Heart right ventricle (tissue), 16 donors: ENCODE results near the gene SHANK1. TPM values are rescaled to one million over a fixed set of nuclear protein-coding genes. Genes with fewer than 3 reads are reported as not detected.

ENCODE experiments used
- ATAC-seq, 8 donors: fragments of 200-7000 bp; cut with Tn5 transposase; one replicate each; pipeline ENCODE4 v1.9.1; 2020; ENCODE audit warnings: mild to moderate bottlenecking in 8 of 8, moderate library complexity in 8 of 8, moderate number of reproducible peaks in 1 of 8
- DNase-seq, 2 donors: peaks; one replicate each; pipeline ENCODE4 v3.0.0-alpha.2; 2020
- H3K27ac ChIP-seq, 10 donors: fragments of 200-600 bp; sonication (generic) in 2 of 10; one replicate each; pipeline versions ENCODE4 v1.5.0 to v1.8.0; 2020 to 2022; ENCODE audit warnings: mild to moderate bottlenecking in 3 of 10
- H3K27me3 ChIP-seq, 7 donors: fragments of 200-600 bp; one replicate each; pipeline ENCODE4 v1.8.0; 2021 to 2022; ENCODE audit warnings: mild to moderate bottlenecking in 2 of 7
- H3K36me3 ChIP-seq, 9 donors: fragments of 200-600 bp; sonication (generic) in 1 of 9; one replicate each; pipeline versions ENCODE4 v1.5.0 to v1.8.0; 2020 to 2022; ENCODE audit warnings: mild to moderate bottlenecking in 2 of 9
- H3K4me1 ChIP-seq, 9 donors: fragments of 200-600 bp; sonication (generic) in 1 of 9; one replicate each; pipeline versions ENCODE4 v1.5.0 to v1.8.0; 2020 to 2022; ENCODE audit warnings: mild to moderate bottlenecking in 4 of 9
- H3K4me3 ChIP-seq, 10 donors: fragments of 200-600 bp; sonication (generic) in 2 of 10; one replicate each; pipeline versions ENCODE4 v1.5.0 to v1.8.0; 2020 to 2022; ENCODE audit warnings: mild to moderate bottlenecking in 7 of 10, moderate library complexity in 2 of 10
- H3K9me3 ChIP-seq, 11 donors: fragments of 200-600 bp in 10 of 11; sonication (generic) in 2 of 11; one replicate each; pipeline versions ENCODE4 v1.5.0 to v1.8.0; 2013 to 2022; ENCODE audit warnings: mild to moderate bottlenecking in 2 of 11, control low read depth in 1 of 11, moderate library complexity in 1 of 11
- WGBS, 2 donors: extraction: QIAGEN DNeasy Blood & Tissue Kit; methylation state at CpG; one replicate each; pipeline ENCODE4 v1.1.7; 2013; ENCODE audit warnings: inconsistent platforms in 1 of 2; 5-methylcytosine and 5-hydroxymethylcytosine counted together
- intact Hi-C, 10 donors: fragments of 100-400 bp; cut with DNase I; formaldehyde crosslinking; loops; one replicate each; pipeline versions ENCODE4 v1.11.1 to v1.14.2; 2022
- polyA plus RNA-seq, 2 donors: library from polyadenylated mRNA; stranded (reverse); fragments of 200-250 nt; gene quantifications; one replicate each; pipeline ENCODE4 v1.2.3, GENCODE V29; 2013
- total RNA-seq, 10 donors: library from RNA; stranded (reverse); fragmentation: NEBNext Ultra II Directional in 3 of 10; extraction: Animal tissue kit (Norgen Biotek cat#: 25700) in 3 of 10; gene quantifications; one replicate each; pipeline versions ENCODE4 v1.2.1 to v1.2.4, GENCODE V29; 2021 to 2023
- TF ChIP-seq, protein P1 (sequence below), 9 donors: fragments of 200-600 bp; sonication (generic) in 2 of 9; IDR thresholded peaks; one replicate each; pipeline versions ENCODE4 v1.5.0 to v1.8.0; 2021 to 2022; ENCODE audit warnings: antibody characterized with exemption in 9 of 9, mild to moderate bottlenecking in 5 of 9, moderate library complexity in 1 of 9
- donor health status: Arrhythmogenic right ventricular cardiomyopathy.
- donor health status: ischemic (EF 13 %, LVEDD 7.1; RV severe dilation, severe dysfunction).
- donor health status: healthy with polysubstance abuse.
- donor health status: DM: no; HTN: yes; CAD: no.
- donor health status: DM: no; HTN: no; CAD: no.
- donor health status: ischemic (EF 25% LVEDD 6.9; RV normal size, moderate dysfunction).
- donor health status: ischemic (EF 25% LVEDD 5.7; RV mildly dilated, moderate dysfunction).
- donor health status: healthy.
- donor health status: DM: yes; HTN: yes; CAD: no.
- donor health status: Ischemic cardiomyopathy.
- donor health status: ischemic (EF 35%, LVEDD 5.7; RV mildly dilated, moderate dysfunction).
- donor health status: nonischemic (EF 11% LVEDD 7.7; RV severe dilation, severe dysfunction).
- donor health status: DM: yes; HTN: yes; CAD: no.
- donor health status: PGD.
- donor health status: ischemic (EF 29% LVEDD 5.4; RV normal size, mild dysfunction).
- donor health status: nonischemic (EF 23%, LVEDD 6.1; RV moderate dilation, normal function).

The SHANK1 gene
- total and polyA plus RNA-seq, 12 donors: 0.07 to 1.5 (median 0.37) TPM; not detected in 1

DNA sequence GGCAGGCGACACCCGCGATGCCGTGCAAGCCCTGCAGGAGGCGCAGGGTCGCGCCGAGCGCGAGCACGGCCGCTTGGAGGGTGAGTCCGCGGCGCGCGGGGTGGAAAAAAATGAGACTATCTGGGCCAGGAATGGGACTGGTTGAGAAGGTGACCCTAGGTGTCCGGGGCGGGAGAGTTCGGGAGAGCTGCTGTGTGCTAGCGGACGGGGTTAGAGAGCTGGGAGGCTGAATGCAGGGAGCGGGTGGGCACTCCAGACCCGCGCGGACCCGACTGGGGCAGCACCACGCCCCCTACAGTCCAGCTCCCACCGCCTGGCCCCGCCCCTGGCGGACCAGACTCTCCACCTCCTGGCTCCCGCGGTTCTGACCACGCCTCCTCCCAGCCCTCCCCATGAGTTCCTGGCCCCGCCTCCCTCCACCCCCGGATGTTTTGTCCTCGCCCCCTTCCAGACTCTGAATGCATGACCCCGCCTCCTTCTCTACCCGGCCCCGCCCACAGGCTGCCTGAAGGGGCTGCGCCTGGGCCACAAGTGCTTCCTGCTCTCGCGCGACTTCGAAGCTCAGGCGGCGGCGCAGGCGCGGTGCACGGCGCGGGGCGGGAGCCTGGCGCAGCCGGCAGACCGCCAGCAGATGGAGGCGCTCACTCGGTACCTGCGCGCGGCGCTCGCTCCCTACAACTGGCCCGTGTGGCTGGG lies 5.1 kb upstream of the SHANK1 start:
- H3K4me3 ChIP-seq: peak overlapping the region; percentile 50 to 64 (median 60)
- TF ChIP-seq, protein P1, sequence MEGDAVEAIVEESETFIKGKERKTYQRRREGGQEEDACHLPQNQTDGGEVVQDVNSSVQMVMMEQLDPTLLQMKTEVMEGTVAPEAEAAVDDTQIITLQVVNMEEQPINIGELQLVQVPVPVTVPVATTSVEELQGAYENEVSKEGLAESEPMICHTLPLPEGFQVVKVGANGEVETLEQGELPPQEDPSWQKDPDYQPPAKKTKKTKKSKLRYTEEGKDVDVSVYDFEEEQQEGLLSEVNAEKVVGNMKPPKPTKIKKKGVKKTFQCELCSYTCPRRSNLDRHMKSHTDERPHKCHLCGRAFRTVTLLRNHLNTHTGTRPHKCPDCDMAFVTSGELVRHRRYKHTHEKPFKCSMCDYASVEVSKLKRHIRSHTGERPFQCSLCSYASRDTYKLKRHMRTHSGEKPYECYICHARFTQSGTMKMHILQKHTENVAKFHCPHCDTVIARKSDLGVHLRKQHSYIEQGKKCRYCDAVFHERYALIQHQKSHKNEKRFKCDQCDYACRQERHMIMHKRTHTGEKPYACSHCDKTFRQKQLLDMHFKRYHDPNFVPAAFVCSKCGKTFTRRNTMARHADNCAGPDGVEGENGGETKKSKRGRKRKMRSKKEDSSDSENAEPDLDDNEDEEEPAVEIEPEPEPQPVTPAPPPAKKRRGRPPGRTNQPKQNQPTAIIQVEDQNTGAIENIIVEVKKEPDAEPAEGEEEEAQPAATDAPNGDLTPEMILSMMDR (IDR thresholded peaks at IDR 0.05): peak; percentile 56 to 81 (median 74)
- no peaks in the 10 kb centered on the region for H3K9me3 ChIP-seq
- H3K27me3 ChIP-seq: peaks cover 0 to 85% (median 62%) of the 10 kb centered on the region in 7 donors
- DNase-seq (peak; percentile 98), ATAC-seq (peak; percentile 92 to 97 (median 95))
- peak overlapping the region in 9 of 10 donors; percentile 52 to 79 (median 70) for H3K27ac ChIP-seq
- peaks cover 0 to 31% (median 19%) of the 10 kb centered on the region in 9 donors for H3K4me1 ChIP-seq
- no peaks in the 10 kb centered on the region for H3K36me3 ChIP-seq
- intact Hi-C loops: no loop called here
- 1% methylated on average over 59 to 65 of the region's 65 CpGs for WGBS, 2 donors

- Histone ChIP-seq H3K27ac (peak overlapping the region in 9 of 10 donors; percentile 49 to 79 (median 75)), H3K9me3 (no peaks in the 10 kb centered on the region), H3K4me3 (peak overlapping the region in 9 of 10 donors; percentile 58 to 64 (median 60)), H3K27me3 (peaks cover 0 to 90% (median 66%) of the 10 kb centered on the region in 7 donors), H3K36me3 (no peaks in the 10 kb centered on the region), H3K4me1 (peaks cover 0 to 34% (median 22%) of the 10 kb centered on the region in 9 donors)
- no peak for ATAC-seq
- TF ChIP-seq, protein P1 (IDR thresholded peaks at IDR 0.05): no peak
- intact Hi-C loops: no loop called here
- no peak for DNase-seq
- 4 to 5% methylated on average over 31 of the region's 31 CpGs for WGBS, 2 donors
Measured at GRCh38 chr19:50723735-50724521, 4.3 kb upstream of the SHANK1 start.

- WGBS, 2 donors: 11 to 17% methylated on average over 15 of the region's 15 CpGs
- intact Hi-C loops: no loop called here
- peaks cover 0 to 93% (median 71%) of the 10 kb centered on the region in 7 donors for H3K27me3 ChIP-seq
- DNase-seq: peak; percentile 68 to 79
- peaks cover 3 to 40% (median 24%) of the 10 kb centered on the region in 9 donors for H3K4me1 ChIP-seq
- peak in 6 of 8 donors; percentile 7 to 45 (median 25) for ATAC-seq
- peak within 1 kb of the TSS in 9 of 10 donors; percentile 58 to 64 (median 60) for H3K4me3 ChIP-seq
- H3K27ac ChIP-seq: peak within 1 kb of the TSS; percentile 46 to 79 (median 72)
- no peaks in the 10 kb centered on the region for H3K36me3 ChIP-seq
- no peaks in the 10 kb centered on the region for H3K9me3 ChIP-seq
- TF ChIP-seq, protein P1 (IDR thresholded peaks at IDR 0.05): no peak
Measured at GRCh38 chr19:50723069-50723468, 3.5 kb upstream of the SHANK1 start, which contains the start of gene CLEC11A. CLEC11A (plus strand) TSS chr19:50723364; CDS start chr19:50723526, 162 bp downstream.
